ENCODE results near the gene EPS15. TPM values are rescaled to one million over a fixed set of nuclear protein-coding genes. Genes with fewer than 3 reads are reported as not detected.

EPS15 gene
- total and polyA plus RNA-seq, 2 of the 8 experiments (the other 6 are each of a cell fraction or from before 2014, with no cell fraction given), result 15.9 to 57.2 TPM

- TF ChIP-seq CHD7 (IDR thresholded peaks at IDR 0.05; ENCODE audit: insufficient replicate concordance, low read length) (no peak), CREB1 (IDR thresholded peaks at IDR 0.05) (no peak), SUZ12 (IDR thresholded peaks at IDR 0.05; ENCODE audit: low read length) (no peak), TBP (IDR thresholded peaks at IDR 0.05; ENCODE audit: low read depth, low read length) (no peak), RAD21 (IDR thresholded peaks at IDR 0.05 in 1 of 2, conservative IDR thresholded peaks at IDR 0.05 in 1 of 2; ENCODE audit: low read depth in 2 of 2, low read length in 2 of 2) (no peak)
Measured at GRCh38 chr1:51453010-51453409, 66.1 kb downstream of the EPS15 start (continued).

Measured in H1 (cell line).